ENCODE data around the gene MTRF1L. TPM values are rescaled to one million over a fixed set of nuclear protein-coding genes. Genes with fewer than 3 reads are reported as not detected.
A peak's percentile ranks its signal among the peaks of the same experiment; 100 is the strongest.
"Not testable (repeated sequence)": the region's sequence is repeated elsewhere in the genome, so short reads cannot be mapped to it uniquely, and the experiment has no call there.

Gene MTRF1L
- total RNA-seq, 1 donor from 2014 or later: 15.9 TPM

DNA sequence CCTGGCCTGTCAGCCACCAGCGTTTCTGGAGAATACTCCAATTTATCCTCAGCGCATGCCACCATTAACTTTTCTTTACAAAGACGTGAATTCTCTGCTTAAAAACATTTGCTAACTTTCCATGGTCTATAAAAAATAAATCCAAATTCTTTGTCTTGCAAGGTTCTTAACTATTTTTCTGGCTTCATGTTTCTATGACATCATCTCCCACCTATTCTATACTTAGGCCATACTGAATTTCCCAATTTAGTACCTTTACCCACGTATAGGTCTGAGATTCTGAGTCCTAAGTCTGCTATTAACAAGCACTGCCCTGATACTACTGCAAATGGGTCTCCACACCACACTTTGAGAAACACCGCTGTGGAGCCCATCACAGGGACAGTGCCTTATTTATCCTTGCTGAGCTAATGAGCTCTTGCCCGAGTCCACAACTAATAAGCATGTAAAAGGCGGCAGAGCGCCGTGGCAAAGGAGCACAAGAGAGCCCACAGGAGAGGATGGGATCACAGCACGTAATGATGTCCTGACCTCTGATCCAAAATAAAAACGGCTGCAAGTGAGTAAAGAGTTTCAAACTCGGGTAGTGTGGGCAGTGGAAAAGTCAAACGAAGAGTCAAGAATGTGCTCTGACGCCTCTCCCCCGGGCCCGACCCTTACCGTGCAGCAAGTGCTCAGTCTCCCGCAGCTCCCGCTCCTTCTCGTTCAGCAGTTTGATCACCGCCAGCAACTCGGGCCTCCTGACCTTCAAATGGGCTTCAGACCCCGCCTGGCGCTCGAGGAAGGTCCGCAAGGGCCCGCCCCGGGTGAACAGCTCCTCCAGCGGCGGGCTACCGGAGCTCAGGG, 519 bp downstream of the MTRF1L start:
- peak; percentile 4 for DNase-seq

DNA sequence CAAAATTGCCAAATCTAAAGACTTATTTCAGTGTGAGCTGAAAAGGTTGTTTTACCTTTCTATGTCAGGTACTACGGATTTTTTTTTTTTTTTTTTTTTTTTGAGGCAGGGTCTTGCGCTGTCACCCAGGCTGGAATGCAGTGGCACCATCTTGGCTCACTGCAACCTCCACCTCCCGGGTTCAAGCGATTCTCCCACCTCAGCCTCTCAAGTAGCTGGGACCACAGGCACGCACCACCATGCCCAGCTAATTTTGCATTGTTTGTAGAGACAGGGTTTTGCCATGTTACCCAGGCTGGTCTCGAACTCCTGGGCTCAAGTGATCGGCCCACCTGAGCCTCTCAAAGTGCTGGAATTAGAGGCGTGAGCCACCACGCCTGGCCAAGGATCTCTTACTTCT, 1.7 kb downstream of the MTRF1L start:
- not testable (repeated sequence) for DNase-seq

GRCh38 chr6:153000243-153000642, 2.3 kb downstream of the MTRF1L start:
- DNase-seq: no peak

DNA sequence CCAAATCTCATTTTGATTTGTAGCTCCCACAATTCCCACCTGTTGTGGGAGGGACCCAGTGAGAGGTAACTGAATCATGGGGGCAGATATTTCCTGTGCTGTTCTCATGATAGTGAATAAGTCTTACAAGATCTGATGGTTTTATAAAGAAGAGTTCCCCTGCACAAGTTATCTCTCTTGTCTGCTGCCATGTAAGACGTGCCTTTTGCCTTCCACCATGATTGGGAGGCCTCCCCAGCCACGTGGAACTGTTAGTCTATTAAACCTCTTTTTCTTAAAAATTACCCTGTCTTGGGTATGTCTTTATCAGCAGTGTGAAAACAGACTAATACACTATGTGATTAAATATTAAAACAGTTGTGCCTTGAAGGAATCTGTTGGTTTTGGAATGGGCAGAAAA, 3.0 kb downstream of the MTRF1L start:
- not testable (repeated sequence) for DNase-seq

GRCh38 chr6:152993847-152994246, 8.7 kb downstream of the MTRF1L start:
- no peak for DNase-seq

GRCh38 chr6:152993431-152993830, 9.1 kb downstream of the MTRF1L start:
- DNase-seq: no peak

- no peak for DNase-seq
Observed at GRCh38 chr6:152986978-152987377, 15.5 kb downstream of the MTRF1L start.

DNA sequence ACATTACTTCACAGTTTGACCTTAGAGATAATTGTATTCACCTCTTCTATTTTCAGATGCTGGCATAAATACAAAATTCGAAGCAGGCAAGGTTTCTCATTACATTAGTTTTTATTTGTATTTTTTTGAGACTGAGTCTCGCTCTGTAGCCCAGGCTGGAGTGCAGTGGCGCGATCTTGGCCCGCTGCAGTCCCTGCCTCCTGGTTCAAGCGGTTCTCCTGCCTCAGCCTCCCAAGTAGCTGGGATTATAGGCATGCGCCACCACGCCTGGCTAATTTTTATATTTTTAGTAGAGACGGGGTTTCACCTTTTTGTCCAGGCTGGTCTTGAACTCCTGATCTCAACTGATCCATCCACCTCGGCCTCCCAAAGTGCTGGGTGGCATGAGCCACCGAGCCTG, 17.2 kb downstream of the MTRF1L start:
- not testable (repeated sequence) for DNase-seq

- no peak for DNase-seq
Observed at GRCh38 chr6:152984513-152984872, 18.0 kb downstream of the MTRF1L start.

DNA sequence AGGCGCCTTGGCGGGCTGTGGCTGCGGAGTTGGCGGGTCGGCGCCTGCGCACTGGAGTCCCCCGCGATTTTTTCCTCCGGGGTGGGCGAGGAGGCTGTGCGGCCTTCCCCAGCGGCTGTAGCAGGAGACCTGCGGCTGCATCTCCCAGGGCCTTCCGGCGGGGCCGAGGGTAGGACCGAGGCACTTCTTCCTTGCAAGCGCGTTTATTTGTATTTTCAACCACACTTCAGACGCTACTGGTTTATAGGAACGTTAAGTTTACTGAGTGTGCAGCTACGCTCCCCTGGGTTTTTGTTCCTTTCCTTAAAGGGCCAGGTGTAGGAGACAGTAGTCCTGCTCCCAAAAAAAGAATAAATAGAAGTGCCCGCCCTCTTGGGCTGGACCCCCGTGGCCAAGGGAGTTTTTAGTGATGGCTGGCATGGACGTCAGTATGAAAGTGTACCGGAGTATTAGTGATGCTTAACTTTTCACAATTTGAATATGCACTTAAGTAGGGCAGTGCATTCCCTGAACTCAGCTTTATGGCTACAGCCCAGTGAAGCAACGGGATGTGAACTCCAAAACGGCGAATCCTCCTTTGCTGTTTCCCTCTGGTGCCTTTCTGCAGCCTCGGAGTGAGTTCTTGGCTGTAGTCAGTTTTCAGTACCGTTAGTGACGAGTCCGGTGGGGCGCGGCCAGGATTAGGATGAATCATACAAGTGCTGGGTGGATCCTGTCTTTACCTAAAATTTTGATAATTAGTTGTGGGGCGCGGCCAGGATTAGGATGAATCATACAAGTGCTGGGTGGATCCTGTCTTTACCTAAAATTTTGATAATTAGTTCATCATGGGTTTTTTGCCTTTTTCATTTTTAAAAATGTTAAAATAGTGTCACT, 18.6 kb downstream of the MTRF1L start:
- DNase-seq: peak; percentile 58

GRCh38 chr6:152982904-152983636, 19.4 kb downstream of the MTRF1L start, which contains the start of gene FBXO5:
FBXO5 (minus strand) TSS chr6:152983041; CDS start chr6:152982959, 82 bp downstream.
- DNase-seq: peak; percentile 97

DNA sequence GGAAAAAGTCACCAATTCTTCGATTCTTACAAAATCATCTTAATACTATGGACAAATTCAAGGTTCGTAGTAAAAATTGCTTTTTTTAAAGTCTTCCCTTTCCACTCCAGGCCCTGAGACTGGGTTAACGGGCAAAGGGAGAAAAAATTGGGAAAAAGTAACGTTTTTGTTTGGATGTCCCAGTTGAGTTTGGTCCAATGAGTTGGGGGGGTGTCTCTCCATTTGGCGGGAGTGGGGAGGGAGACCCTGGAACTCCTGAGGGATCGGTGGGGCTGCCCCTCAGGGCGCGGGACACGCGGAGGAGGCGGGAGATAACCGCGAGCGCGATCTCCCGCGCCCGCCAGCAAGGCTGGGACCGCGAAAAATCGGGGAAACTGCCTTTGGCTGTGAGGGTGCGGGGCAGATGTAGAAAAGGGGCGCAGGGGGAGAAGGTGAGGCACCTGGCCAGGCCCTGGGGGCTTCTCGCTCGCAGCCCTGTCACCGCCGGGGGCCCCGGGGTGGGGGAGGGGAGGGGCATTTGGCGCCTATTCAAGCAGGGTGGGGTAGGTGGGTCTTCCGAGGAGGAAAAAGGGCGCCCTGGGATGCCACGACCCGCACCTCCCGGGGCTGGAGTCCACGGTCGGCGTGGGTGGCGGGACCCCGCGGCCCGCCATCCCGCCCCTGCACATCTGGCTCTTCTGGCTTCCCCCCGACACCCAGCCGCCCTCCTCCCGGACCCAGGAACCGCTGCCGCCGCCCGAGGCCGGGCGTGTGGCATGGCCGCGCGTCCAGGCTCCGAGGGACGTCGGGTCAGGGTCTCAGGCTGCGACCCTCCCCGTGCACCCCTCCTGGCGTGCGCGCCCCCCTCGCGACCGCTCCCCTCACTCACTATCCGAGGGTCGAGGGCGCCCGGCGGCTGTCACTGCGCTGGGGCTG, 20.3 kb downstream of the MTRF1L start:
- DNase-seq: no peak

DNA sequence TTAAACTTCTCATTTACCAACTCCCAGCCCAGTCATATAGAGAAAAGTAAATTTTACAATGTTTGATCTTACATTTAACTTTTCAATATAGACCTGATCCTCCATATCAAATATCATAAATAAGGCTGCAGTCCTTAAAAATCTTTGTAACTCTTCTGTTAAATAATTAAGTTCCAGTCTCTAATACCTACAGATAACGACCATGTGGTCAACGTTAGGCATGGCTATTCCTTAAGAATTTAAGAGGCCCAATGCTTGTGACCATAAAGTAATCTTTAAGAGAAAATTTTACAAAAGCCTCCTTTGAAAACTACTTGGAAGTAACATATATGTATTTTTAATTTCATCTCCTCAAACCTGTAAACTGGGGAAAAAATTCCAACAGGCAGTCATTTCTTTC, 21.3 kb downstream of the MTRF1L start:
- DNase-seq: no peak

- DNase-seq: no peak
Observed at GRCh38 chr6:152980656-152981055, 21.9 kb downstream of the MTRF1L start.

DNA sequence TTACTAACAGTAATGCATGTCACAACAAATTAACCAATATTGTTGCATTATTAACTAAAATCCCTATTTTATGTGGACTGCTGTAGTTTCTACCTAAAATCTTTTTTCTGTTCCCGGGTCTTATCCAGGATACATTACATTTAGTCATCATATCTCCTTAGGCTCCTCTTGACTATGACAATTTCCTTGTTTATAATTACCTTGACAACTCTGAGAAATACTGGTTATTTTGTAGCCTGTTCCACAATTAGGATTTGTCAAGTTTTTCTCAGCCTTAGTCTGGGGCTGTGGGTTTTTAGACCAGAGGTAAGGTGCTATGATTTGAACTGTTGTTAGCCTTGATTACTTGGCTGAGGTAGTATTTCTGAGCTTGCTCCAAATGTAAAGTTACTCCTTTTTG, 23.4 kb downstream of the MTRF1L start:
- no peak for DNase-seq

GRCh38 chr6:152978058-152978457, 24.5 kb downstream of the MTRF1L start:
- no peak for DNase-seq

- DNase-seq: no peak
Observed at GRCh38 chr6:152977556-152977955, 25.0 kb downstream of the MTRF1L start.

GRCh38 chr6:152976749-152977148, 25.8 kb downstream of the MTRF1L start:
- no peak for DNase-seq

GRCh38 chr6:152975204-152975915, 27.1 kb downstream of the MTRF1L start:
- no peak for DNase-seq

DNA sequence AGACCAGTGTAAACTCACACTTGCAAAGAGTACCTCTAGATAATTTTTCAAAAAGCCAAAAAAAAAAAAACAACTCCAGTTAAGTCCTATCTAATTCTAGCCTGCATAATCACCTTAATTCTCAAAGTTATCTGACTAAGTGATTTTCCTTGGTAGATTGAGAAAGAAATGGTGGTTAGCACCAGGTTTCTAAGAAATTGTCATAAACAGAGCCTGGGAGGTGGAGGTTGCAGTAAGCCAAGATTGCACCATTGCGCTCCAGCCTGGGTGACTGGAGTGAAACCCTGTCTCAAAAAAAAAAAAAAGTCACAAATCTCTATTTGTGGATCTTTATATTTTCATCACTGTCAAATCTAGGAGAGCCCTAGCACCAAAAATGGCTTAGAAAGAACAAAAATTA, 28.6 kb downstream of the MTRF1L start:
- DNase-seq: no peak
